Fibroblast of pulmonary artery (primary cell): ENCODE results near the gene GPR137B.

ENCODE experiments used
- DNase-seq: peaks from one replicate; pipeline ENCODE4 v3.0.0-alpha.2; 2010; ENCODE audit warnings: low read depth
- H3K4me3 ChIP-seq: replicated peaks from 2 replicates; pipeline ENCODE4 v1.5.1; 2011; ENCODE audit warnings: low read depth, mild to moderate bottlenecking, control low read depth, low read length, moderate library complexity
- TF ChIP-seq, protein P1 (sequence below): IDR thresholded peaks from 2 replicates; pipeline ENCODE4 v1.5.1; 2011; ENCODE audit warnings: mild to moderate bottlenecking, control low read depth, low read length, inconsistent platforms; ENCODE audit errors: missing control alignments

Gene GPR137B

GRCh38 chr1:236168716-236169429 lies 26.5 kb downstream of the GPR137B start:
- no peak overlapping the region for H3K4me3 ChIP-seq
- peak; percentile 82 for DNase-seq
- TF ChIP-seq, protein P1, sequence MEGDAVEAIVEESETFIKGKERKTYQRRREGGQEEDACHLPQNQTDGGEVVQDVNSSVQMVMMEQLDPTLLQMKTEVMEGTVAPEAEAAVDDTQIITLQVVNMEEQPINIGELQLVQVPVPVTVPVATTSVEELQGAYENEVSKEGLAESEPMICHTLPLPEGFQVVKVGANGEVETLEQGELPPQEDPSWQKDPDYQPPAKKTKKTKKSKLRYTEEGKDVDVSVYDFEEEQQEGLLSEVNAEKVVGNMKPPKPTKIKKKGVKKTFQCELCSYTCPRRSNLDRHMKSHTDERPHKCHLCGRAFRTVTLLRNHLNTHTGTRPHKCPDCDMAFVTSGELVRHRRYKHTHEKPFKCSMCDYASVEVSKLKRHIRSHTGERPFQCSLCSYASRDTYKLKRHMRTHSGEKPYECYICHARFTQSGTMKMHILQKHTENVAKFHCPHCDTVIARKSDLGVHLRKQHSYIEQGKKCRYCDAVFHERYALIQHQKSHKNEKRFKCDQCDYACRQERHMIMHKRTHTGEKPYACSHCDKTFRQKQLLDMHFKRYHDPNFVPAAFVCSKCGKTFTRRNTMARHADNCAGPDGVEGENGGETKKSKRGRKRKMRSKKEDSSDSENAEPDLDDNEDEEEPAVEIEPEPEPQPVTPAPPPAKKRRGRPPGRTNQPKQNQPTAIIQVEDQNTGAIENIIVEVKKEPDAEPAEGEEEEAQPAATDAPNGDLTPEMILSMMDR, result no peak

- H3K4me3 ChIP-seq, result no peak overlapping the region
- DNase-seq, result no peak
- TF ChIP-seq, protein P1, result no peak
Observed at GRCh38 chr1:236172041-236172579, 29.8 kb downstream of the GPR137B start.

DNA sequence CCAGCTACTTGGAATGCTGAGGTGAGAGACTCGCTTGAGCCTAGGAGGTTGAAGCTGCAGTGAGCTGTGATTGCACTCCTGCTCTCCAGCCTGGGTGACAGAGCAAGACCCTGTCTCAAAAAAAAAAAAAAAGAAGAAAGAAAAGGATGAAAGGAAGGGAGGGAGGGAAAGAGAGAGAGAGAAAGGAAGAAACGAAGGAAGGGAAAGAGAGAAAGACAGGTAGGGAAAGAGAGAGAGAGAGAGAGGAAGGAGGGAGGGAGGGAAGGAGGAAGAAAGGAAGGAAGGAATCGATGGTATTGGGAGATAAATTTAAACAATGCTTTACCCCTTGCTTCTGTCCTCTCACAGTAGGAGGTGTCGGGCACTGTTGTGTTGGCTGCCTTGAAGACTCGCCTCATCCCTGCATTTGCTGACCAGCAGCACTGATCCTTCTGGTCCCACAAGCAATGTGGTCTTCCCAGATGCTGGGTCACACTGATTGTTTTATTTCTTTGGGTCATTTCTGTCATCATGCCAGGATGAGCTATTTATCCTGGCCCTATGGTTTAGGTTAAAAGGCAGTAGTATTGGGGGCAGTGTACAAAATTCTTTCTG lies 30.9 kb downstream of the GPR137B start:
- no peak overlapping the region for H3K4me3 ChIP-seq
- no peak for DNase-seq
- TF ChIP-seq, protein P1, result no peak

DNA sequence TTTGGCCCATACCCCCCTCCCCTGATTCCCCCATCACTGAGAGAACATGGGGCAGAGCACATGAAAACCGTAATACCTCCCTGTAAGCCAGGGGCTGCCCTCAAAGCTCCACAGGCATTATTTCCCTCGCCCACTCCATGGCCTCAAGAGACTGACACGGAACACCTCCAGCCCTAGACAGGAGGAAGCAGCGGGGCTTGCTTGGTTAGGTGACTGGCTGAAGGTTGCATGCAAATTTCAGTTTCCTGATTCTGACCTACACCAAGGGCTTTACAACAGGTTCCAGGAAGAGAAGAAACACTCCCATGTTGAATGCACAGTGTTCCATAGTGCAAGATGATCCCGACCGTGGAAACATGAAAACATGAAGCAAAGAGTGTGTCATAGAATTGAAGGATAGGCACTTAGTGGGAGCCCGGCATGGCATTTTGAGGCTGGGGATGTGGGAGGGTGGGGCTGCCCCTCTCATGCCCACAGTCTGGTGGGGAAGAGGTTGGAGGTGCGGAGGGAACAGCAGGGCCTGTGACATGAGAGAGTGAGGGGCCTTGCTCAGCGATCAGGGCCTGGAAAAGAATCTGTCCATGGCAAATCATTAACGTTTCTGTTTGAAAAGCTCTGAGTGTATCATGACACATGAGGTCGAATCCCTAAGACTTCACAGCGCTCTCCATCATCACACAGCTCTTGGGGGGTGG lies 33.5 kb downstream of the GPR137B start:
- no peak overlapping the region for H3K4me3 ChIP-seq
- DNase-seq, result no peak
- TF ChIP-seq, protein P1, result no peak

- DNase-seq, result peak; percentile 24
- TF ChIP-seq, protein P1, result no peak
- no peak overlapping the region for H3K4me3 ChIP-seq
Observed at GRCh38 chr1:236176337-236177336, 34.3 kb downstream of the GPR137B start.

- DNase-seq, result no peak
- TF ChIP-seq, protein P1, result no peak
- H3K4me3 ChIP-seq, result no peak overlapping the region
Observed at GRCh38 chr1:236179634-236180033, 37.3 kb downstream of the GPR137B start.
